Stimulated activated CD8-positive, alpha-beta memory T cell treated with anti-CD3 and anti-CD28 coated beads, Interleukin-2, amount 100 ng/mL, for 48 hours (primary cell): ENCODE data around the gene STMND1.

Source experiments
- DNase-seq, 2 donors: peaks; one replicate each; pipeline ENCODE4 v3.0.0-alpha.2; 2020; ENCODE audit warnings: low read depth in 2 of 2

The STMND1 gene

DNA sequence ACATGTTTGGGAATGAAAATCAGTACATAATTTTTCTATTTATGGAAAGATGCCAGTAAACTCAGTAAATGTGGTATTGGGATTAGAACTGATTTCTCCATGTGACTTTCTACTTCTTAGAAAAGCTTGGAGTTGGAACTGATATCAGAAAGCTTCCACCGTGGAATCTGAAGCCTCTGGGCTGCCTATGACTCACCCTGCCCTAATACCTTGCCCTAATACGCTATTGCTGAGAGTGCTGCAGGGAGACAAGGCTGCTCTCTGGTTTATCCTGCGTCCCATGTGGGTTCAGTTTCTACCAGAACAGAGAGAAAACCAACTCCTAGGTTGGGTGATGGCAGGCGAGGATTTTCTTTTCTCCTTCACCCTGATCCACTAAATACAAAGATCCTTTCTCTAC, 3.3 kb upstream of the STMND1 start:
- no peak for DNase-seq

DNA sequence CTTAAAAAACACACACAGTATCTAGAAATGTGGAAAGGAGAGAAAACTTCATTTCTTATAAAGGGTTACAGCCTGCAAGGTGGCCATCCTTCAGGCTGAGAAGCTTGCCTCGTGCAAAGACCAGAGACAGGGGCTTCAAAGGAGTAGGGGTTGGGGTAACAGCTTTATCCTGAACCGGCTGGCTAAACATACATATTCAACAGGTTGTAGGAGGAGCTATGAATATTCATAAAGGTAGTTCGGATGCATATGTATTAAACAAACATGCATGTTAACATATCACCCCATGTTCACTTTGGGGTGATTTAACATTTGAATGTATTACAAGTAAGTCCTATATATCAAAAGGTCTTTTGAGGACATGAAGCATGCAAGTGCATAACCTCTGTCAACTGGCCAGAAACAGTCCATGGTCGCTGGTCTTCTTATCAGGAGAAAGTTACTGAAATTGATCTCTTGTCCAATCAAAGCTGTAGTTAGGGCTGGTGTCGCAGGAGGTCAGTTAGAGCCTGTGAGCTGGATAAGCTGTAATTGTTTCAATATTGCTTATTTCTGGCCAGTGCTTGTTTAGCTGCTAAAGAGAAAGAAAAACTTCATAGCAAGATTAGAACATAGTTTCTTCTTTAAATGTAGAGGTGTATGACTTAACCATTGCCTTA, 2.3 kb upstream of the STMND1 start:
- DNase-seq: no peak

DNA sequence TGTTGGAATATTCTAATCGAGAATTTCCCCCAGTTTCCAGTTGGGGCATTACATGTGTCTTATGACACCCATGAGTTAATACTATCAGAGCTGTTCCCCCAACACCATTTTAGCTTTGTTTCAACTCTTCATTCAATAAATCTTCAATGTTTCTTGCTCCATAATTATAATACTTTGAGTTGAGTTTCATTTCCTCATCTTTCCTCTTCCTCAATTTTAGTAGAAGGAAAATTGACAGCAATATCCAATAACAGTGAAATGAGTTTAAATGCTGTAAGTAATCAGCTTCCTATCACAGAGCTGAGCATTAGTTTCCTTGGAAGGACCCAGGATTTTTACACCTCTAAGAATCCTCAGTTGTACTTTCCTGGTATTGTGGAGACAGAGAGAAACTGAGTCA, 1.0 kb upstream of the STMND1 start:
- DNase-seq: no peak

DNA sequence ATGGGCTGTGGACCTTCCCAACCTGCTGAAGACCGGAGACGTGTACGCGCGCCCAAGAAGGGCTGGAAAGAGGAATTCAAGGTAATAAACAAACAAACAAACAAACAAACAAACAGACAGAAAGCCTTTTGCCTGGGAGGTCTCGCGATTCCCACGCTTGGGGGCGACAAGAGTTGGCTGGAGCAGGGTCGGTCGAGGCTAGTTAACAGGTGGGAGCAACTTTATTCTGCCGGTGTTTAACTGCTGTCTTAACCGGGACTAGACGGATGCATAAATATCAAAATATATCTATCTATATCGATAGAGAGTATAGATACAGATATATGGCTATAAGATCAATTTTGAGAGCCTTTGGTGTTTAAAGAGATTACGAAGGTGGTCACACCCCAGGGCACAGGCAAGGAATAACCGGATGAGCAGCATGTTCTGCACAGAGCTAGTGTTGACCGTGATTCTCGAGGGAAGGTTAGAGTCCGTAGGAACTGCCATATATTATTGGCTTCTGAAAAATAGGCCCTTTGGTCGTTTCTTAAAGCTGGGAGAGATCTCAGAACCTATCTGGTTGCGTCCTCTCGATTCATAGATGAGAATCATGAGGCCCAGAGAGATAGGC, 514 bp downstream of the STMND1 start:
- DNase-seq: no peak

DNA sequence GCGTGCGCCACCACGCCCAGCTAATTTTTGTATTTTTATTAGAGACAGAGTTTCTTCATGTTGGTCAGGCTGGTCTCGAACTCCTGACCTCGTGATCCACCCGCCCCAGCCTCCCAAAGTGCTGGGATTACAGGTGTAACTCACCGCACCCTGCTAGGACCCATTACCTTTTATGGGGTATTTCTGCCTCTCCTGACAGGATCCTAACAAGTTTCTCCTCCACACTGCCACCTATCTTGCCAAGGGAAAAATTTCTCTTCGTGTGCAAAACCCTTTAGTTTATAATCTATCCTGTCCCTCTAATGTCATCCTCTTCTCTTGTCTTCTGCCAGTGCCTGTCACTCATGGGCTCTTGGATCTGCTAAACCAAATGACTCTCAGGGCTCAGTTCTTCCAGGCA, 1.9 kb downstream of the STMND1 start:
- no peak for DNase-seq

DNA sequence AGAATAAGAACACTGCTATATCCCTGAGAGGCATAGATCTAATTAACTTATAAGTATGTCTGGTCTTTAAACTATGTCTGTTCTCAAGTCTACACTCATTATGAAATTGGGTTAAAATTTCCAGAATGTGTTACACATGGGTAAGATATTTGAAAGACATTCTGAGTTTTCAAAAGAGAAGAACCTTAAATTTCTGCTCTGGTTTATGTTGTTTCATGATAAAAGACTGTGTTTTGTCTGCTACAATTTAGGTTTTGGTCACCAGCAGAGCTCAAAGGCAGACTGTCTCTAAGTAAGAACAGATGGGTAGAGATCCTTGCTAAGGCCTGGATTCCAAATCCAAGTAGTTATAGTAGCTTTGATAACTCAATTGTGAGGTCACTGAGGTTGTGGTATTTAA, 6.0 kb downstream of the STMND1 start:
- DNase-seq: no peak

DNA sequence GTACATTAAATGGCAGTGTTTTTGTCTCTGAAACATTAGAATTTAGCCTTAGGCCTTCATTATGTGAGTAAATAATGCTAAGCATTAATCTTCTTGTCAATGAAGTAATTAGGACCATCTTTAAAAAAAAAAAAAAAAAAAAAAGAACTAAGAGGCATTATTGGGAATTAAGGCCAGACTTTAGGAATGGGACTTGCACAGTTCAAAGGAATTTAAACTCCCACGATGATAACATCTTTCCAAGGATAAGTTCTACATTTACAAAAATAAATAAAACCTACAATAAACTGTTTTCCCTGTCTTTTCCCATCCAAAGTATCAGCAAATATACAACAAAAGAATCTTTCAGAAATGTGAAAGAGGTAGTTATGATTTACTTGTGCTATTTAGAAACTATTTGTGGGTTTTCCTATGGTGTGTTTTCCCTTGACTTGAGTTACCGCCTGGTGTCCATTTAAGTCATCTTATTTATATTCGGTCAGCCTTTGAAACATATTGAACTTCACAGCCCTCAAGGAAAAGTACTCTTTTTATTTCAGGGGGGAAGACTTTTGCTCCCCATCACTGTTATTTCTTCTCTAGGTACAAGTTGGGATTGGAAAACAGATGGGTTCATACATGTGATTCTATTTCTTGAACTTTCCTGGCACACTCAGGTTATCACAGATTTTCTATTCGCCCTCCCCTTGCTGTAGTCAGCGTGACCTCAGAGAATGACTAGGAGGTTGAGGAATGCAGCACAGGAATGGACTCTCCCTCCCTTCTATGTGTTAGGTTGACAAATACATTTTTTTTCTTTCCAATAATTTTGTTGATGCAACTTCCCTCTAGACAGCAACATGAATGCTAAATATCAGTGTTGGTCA, 13.6 kb downstream of the STMND1 start:
- DNase-seq: no peak

DNA sequence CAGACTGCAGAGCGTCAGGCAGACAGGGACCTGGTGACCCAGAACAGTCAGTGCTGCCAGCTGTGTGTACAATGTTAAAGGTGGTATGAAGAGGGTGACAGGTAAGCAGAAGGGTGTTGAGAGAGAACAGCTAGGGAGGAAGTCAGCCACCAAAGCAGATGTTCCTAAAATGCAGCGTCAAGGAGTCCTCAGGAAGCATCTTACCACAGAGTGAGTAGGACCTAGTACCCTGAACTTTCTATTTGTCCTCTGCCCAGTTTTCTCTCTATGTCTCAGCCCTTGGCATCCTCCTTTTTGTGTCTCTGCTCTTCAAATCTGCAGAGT, 14.2 kb downstream of the STMND1 start:
- DNase-seq: no peak

DNA sequence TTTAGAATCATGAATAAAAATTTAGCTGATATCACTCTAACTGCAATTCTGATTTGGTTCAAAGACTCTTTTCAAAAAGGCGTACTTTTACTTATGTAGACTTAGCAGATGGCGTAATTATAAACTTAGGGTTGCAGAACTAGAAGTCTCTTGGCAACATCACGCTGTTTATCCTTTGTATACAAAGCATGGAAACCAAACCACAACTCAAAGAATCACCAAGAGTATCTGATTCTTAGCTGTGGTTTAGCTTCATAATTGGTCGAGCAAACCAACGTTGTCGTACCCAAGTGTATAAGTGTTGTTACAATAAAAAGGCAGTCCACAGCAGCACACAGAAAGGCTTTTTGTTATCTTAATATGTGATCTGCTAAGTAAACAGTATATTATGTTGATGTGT, 18.2 kb downstream of the STMND1 start:
- no peak for DNase-seq

DNA sequence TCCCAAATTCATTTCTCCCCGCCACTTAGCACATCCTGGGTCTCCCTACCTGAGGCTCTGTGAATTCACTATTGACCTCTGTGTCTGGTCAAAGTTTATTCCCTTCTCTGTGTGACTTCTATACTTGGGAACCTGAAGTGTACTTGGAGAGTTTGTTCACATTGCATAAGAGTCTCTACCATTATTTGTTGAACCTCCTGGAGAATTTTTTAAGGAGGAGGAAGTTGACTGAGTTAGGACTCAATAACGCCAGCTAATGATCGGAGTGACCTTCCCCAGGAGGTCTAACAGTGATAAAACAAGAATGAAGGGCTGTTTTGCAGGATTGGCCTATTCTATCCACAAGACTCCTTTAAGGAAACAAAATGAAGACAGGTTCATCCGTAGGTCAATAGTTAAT, 23.6 kb downstream of the STMND1 start:
- no peak for DNase-seq

DNA sequence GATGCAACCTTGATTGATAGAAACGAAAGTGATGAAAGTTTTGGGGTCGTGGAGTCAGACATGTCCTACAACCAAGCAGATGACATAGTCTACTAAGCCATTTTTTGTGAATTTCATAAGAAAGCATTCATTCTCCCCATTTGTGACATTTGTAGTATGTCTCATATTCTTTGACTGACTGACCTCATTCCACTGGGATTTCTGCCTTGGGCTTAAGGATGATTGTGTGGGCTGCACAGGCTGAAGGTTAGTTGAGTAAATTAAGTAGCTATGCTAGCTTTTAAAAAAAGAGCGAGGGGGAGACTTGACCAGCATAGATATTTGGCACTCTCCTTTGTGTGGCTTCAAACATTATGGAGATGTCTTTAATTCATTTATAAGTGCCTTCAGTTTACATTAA, 28.9 kb downstream of the STMND1 start:
- DNase-seq: no peak

DNA sequence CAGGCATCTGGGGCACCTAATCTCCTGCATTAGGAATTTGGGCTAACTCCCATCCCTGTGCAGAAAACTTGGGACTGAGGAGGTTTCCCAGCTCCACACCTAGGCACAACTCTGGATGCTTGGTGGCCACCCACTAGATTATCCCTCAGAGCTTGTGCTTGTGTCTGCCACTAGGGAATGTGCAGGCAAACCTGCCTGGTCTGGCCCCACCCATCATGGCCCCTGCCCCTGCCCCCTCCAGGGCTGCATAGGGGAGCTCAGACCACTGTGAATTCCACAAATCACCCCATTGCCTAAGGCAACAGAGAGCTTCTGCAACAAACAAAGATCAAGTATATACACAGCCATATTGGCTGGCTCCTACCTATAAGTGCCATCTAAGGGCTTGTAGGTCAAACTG, 31.1 kb downstream of the STMND1 start:
- no peak for DNase-seq

DNA sequence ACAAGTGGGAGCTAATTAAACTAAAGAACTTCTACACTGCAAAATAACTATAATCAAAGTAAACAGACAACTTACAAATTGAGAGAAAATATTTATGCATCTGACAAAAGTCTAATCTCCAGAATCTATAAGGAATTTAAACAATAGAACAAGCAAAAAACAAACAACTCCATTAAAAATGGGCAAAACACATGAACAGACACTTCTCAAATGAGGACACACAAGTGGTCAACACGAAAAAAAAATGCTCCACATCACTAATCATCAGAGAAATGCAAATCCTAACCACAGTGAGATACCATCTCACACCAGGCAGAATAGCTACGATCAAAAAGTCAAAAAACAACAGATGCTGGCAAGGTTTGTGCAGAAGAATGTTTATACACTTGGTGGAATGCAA, 36.2 kb downstream of the STMND1 start:
- DNase-seq: no peak

DNA sequence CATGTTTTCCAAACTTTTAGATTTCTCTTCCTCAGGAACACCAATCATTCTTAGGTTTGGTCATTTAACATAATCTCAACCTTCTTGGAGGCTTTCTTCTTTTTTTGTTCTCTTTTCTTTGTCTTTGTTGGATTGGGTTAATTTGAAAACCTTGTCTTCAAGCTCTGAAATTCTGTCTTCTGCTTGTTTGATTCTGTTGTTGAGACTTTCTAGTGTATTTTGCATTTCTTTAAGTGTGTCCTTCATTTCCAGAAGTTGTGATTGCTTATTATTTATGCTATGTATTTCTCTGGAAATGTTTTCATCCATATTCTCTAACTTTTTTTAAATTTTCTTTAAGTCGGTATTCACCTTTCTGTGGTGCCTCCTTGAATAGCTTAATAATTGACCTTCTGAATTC, 42.2 kb downstream of the STMND1 start:
- DNase-seq: no peak

DNA sequence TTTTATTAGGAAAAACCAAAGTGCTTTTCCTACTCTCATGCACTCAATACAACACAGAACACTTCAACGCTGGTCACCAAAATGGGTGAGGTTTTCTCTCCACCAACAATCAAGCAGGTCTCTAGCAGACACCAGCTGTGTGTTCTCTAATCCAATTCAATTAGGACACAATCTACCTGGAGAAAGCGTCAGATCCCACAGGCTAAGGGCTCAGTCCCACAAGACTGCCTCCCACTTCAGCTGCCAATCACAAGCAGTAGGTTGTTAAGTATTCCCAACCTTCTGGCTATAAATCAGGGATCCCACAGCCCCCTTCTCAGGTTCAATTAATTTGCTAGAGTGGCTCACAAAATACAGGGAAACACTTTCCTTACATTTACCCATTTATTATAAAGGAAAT, 47.7 kb downstream of the STMND1 start:
- no peak for DNase-seq

DNA sequence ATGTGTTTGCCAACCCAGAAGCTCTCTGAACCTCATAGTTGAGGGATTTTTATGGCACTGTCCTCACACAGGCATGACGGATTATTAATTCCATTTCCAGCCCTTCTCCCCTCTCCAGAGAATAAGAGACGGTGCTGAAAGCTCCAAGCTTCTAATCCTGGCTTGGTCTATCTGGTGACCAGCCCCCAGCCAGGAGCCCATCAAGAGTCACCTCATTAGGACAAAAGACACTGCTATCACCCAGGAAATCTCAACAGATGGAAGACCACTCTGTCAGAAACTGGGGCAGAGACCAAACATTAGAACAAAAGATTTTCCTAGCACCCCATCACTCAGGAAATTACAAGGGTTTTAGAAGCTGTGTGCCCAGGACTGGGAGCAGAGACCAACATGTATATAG, 48.2 kb downstream of the STMND1 start:
- DNase-seq: no peak

DNA sequence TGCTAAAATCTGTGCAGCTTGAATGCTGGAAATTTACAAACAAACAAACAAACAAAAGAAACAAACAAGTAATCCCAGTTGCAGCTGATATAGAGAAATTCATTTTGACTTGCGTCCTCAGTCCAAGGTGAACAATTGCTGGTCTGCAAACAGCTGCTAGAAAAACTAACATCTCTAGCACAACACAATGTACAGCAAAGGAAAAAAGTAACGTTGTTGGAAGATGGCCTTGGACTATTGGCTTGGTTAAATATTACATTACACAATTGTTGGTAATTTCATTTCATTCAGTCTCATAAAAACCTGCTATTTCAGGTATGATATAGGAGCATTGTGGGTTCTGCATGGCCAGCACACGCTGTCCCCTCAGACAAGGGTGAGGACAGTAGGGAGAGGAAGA, 50.0 kb downstream of the STMND1 start:
- no peak for DNase-seq

DNA sequence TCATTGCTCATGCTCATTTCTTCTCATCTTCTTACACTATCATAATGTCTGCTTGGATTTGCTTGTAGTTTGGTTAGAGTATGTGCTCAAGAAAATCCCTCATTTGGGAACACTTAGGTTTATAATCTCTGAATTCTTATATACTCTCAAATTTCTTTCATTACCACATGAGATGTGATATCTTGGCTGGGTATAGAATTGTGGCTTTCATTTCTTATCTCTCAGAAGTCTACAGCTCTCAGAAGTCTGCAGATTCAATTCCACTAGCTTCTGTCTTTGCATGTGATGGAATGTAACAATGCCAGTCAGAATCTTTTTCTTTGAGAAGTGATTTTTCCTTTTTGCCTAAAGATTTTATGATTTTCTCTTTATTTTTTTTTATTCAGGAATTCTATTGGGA, 50.9 kb downstream of the STMND1 start:
- DNase-seq: no peak

DNA sequence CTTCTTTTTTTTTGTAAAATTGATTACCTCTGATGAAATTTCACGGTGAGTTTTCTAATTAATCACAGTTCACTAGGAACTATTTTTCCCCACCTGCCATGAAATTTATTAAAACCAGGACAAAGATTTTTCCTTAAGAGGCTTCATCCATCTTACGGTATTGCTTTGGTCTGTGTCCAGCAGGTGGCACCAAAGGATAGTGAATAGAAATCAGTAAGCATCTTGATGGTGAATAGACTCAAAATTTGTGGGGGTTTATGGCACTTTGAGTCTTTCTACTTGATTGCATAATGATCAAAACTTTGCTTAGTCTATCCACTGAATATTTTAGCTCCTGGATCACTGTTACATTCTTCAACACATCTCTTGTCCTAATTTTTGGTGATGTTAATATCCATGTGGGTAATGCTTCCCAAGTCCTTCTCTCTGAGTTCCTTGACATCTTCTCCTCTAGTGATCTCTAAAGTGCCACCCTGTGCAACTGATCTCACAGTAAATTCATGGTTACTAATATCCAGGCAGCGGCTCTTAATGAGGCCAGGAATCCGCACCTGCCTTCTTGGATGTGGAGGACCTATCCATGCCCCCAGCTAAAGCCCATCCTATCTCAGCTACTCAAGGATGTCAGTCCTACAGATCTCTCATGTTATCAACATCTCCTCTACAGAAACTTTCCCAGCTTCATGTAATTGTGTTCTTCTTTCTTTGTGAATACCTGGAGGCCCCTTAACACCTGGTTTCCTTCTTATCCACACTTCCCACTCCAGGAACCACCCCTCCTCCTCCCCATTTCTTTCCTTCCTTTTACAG, 54.5 kb downstream of the STMND1 start:
- DNase-seq: peak; percentile 7 to 32

DNA sequence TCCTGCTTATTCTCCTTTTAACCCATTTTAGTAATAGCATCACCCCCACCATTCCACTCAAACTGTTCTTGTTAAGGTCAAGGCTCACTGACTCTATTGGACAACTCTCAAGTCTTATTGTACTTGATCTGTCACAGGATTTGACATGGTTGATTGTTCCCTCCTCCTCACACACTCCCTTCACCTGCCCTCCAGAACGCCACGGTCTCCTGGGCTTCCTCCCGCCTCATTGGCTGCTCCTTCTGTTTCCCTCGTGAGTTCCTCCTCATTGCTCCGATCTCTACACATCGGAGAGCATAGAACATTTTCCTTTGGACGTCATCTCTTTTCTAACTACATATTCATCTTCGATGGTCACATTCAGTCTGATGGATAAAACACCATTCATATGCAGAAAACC, 55.1 kb downstream of the STMND1 start:
- DNase-seq: no peak

DNA sequence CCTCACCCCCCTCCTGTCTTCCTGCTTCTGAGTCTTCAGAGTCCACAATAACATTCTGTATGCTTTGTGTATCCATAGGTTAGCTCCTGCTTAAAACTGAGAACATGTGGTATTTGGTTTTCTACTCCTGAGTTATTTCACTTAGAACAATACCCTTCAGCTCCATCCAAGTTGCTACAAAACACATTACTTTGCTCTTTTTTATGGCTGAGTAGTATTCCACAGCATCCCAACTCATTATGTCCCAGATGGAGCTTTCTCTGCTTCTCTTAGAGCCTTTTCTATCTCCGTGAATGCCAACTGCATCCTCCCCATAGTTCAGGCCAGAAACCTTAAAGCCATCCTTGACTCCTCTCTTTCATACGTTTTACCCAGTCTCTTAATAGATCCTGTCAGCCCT, 55.8 kb downstream of the STMND1 start:
- DNase-seq: no peak

DNA sequence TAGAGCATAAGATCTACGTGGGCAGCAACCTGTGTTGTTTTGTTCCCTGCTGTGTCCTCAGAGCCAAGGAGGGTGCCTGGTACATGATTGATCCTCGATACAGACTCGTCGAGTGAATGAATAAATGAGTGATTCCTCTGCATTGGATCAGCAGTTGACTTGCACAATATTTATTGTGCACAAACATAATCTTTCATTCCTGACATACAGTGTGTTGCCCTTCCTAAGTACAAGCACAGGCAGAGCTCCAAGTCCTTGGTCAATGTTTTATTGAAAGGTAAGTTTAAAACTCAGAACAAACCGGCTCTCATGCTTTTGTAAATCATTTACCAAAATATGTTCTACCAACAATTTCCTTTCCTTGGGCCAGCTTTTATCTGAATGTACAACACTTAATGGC, 57.4 kb downstream of the STMND1 start:
- no peak for DNase-seq
